ENCODE data around the gene FAM110C.

- TF ChIP-seq CTCF (conservative IDR thresholded peaks at IDR 0.05; ENCODE audit: low read depth, low read length) (no peak), EZH2phosphoT487 (IDR thresholded peaks at IDR 0.05; ENCODE audit: borderline replicate concordance, low read length) (no peak)
These were observed 5.8 kb downstream of the FAM110C start for GRCh38 chr2:40465-40864.

All from PC-3 (cell line).